ENCODE measurements around the gene UGP2. TPM values are rescaled to one million over a fixed set of nuclear protein-coding genes. Genes with fewer than 3 reads are reported as not detected.

UGP2 gene
- total and polyA plus RNA-seq, 4 experiments from 2014 or later: 77.6 to 224 (median 115) TPM

DNA sequence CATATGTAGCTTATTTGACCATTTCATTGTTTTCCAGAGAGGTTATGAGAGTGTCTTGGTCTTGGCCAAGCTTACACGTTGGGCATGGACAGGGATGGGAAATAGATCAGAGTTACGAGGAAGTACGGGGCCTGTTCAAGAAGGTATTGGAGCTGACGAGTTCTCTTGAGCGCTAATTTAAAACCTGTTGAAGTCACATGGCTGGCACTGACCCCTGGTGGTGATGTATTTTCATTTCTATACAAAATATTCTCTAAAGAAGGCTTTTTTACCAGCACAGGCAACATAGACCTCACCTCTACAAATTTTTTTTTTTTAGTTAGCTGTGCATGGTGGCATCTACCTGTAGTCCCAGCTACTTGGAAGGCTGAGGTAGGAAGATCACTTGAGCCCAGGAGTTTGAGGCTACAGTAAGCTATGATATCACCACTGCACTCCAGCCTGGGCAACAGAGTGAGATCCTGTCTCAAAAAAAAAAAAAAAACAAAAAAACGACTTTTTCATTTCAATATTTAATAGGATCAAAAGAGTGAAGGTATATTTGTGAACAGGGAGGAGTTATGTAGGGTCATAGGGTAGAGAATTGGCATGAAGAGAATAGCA is 19.6 kb downstream of the UGP2 start:
- Histone ChIP-seq H3K4me1 (ENCODE audit: insufficient read depth, low read length) (peaks cover 23% of the 10 kb centered on the region), H3K4me3 (ENCODE audit: low read length in 2 of 2) (no peak overlapping the region), H3K27ac (ENCODE audit: low read depth, low read length) (no peak overlapping the region), H3K27me3 (ENCODE audit: insufficient read depth, low read length) (no peaks in the 10 kb centered on the region), H3K36me3 (ENCODE audit: insufficient read depth, low read length) (peaks cover 15% of the 10 kb centered on the region), H3K9me3 (ENCODE audit: control insufficient read depth in 1 of 2, low read length in 2 of 2) (no peaks in the 10 kb centered on the region)
- H3K4me1 Mint-ChIP-seq: peaks cover 26 to 40% (median 29%) of the 10 kb centered on the region in 4 donors
- no peak overlapping the region for H3K4me3 Mint-ChIP-seq
- H3K27me3 Mint-ChIP-seq: no peaks in the 10 kb centered on the region
- POLR2A ChIA-PET (ENCODE audit: partially characterized antibody): interaction anchor here (1.0 to 10.7 kb wide), 4 partner anchors 20 to 273 kb away, joined by 3 to 113 read pairs (median 4); partner anchors contain the start of genes MDH1, UGP2 and WDPCP
- peak overlapping the region in 6 of 7 donors; percentile 10 to 78 (median 37) for H3K27ac Mint-ChIP-seq
- H3K36me3 Mint-ChIP-seq: peaks cover 39 to 57% of the 10 kb centered on the region in 2 donors
- no peaks in the 10 kb centered on the region for H3K9me3 Mint-ChIP-seq
- intact Hi-C loops (cut with micrococcal nuclease): loop anchor here (1.0 to 5.0 kb wide), 5 partner anchors 21 to 1404 kb away; partner anchors contain the start of genes MDH1 and WDPCP
- CTCF ChIA-PET (ENCODE audit: partially characterized antibody): interaction anchor here (0.6 to 9.0 kb wide), 32 partner anchors 9 to 1138 kb away, joined by 3 to 111 read pairs (median 4); partner anchors contain the start of genes MDH1, UGP2 and WDPCP
- DNase-seq: peak; percentile 65 to 73 (median 67)

DNA sequence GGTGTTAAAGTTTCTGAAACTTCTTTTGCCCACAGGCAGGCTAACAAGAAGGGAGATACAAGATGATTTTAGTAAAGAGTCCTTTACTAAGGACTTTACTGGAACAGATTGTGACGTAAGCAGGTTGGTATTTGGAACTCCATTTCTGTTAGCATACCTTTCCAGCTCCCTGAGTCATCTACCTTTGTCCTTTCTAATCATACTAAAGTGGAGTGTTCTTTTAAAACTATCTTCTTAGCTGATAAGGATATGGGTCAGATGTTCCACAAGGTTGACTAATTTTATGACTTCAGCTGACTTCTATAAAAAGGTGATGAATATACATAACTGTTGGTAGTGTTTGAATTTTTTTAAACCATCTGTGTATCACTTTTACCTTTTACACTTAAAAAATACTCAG is 21.1 kb downstream of the UGP2 start:
- ChIA-PET CTCF (ENCODE audit: partially characterized antibody) (interaction anchor here (1.3 to 9.0 kb wide), 6 partner anchors 10 to 172 kb away, joined by 6 to 111 read pairs (median 20); partner anchors contain the start of gene UGP2), POLR2A (ENCODE audit: partially characterized antibody) (interaction anchor here (1.8 kb wide), 1 partner anchor 22 kb away, joined by 9 read pairs; the partner anchor contains the start of gene UGP2)
- no peaks in the 10 kb centered on the region for H3K9me3 ChIP-seq (ENCODE audit: control insufficient read depth in 1 of 2, low read length in 2 of 2)
- H3K27me3 ChIP-seq (ENCODE audit: insufficient read depth, low read length): no peaks in the 10 kb centered on the region
- intact Hi-C loops (cut with micrococcal nuclease): loop anchor here (5.0 kb wide), 1 partner anchor 1406 kb away; no protein-coding TSS in a partner anchor
- no peak for DNase-seq
- Mint-ChIP-seq H3K4me3 (no peak overlapping the region), H3K4me1 (peaks cover 25 to 39% (median 27%) of the 10 kb centered on the region in 4 donors), H3K27me3 (no peaks in the 10 kb centered on the region), H3K36me3 (peaks cover 31 to 56% of the 10 kb centered on the region in 2 donors), H3K27ac (no peak overlapping the region), H3K9me3 (no peaks in the 10 kb centered on the region)
- peaks cover 15% of the 10 kb centered on the region for H3K4me1 ChIP-seq (ENCODE audit: insufficient read depth, low read length)
- H3K27ac ChIP-seq (ENCODE audit: low read depth, low read length): no peak overlapping the region
- H3K36me3 ChIP-seq (ENCODE audit: insufficient read depth, low read length): peaks cover 12% of the 10 kb centered on the region
- H3K4me3 ChIP-seq (ENCODE audit: low read length in 2 of 2): no peak overlapping the region

DNA sequence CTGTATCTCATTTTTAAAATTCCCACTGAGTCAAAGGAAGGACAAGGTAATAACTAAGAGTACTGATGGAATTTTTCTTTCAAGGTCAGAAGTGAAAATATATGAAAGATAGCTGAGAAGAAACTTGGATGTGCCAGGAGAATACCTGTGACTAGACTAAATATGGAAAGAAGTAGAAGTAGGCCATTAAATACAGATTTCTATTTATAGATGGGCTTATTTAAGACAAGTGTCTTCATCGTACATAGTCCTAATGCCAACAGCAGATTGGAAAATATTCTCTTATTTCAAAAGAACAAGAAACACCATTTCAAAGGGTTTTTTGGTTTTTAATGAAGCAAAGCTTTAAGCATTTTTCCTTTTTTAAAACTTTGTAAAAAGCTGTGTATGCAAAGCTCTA is 22.0 kb downstream of the UGP2 start:
- CTCF ChIA-PET (ENCODE audit: partially characterized antibody): interaction anchor here (0.8 to 3.4 kb wide), 7 partner anchors 13 to 173 kb away, joined by 3 to 22 read pairs (median 5); partner anchors contain the start of gene UGP2

GRCh38 chr2:63865159-63865799 is 23.6 kb downstream of the UGP2 start:
- POLR2A ChIA-PET (ENCODE audit: partially characterized antibody): interaction anchor here (1.1 to 2.3 kb wide), 2 partner anchors 10 to 24 kb away, joined by 3 to 15 read pairs; partner anchors contain the start of gene UGP2

More for the DNA sequence above, 22.0 kb downstream of the UGP2 start:
- Mint-ChIP-seq H3K27ac (no peak overlapping the region), H3K27me3 (no peaks in the 10 kb centered on the region), H3K36me3 (peaks cover 30 to 58% of the 10 kb centered on the region in 2 donors), H3K9me3 (no peaks in the 10 kb centered on the region), H3K4me3 (no peak overlapping the region), H3K4me1 (peaks cover 24 to 39% (median 27%) of the 10 kb centered on the region in 4 donors)
- peaks cover 8% of the 10 kb centered on the region for H3K36me3 ChIP-seq (ENCODE audit: insufficient read depth, low read length)
- H3K27ac ChIP-seq (ENCODE audit: low read depth, low read length): no peak overlapping the region
- intact Hi-C loops (cut with micrococcal nuclease): loop anchor here (5.0 kb wide), 1 partner anchor 1406 kb away; no protein-coding TSS in a partner anchor
- H3K27me3 ChIP-seq (ENCODE audit: insufficient read depth, low read length): no peaks in the 10 kb centered on the region
- DNase-seq: no peak
- H3K9me3 ChIP-seq (ENCODE audit: control insufficient read depth in 1 of 2, low read length in 2 of 2): no peaks in the 10 kb centered on the region
- no peak overlapping the region for H3K4me3 ChIP-seq (ENCODE audit: low read length in 2 of 2)
- peaks cover 15% of the 10 kb centered on the region for H3K4me1 ChIP-seq (ENCODE audit: insufficient read depth, low read length)
- POLR2A ChIA-PET (ENCODE audit: partially characterized antibody): interaction anchor here (1.8 kb wide), 1 partner anchor 23 kb away, joined by 9 read pairs; the partner anchor contains the start of gene UGP2

DNA sequence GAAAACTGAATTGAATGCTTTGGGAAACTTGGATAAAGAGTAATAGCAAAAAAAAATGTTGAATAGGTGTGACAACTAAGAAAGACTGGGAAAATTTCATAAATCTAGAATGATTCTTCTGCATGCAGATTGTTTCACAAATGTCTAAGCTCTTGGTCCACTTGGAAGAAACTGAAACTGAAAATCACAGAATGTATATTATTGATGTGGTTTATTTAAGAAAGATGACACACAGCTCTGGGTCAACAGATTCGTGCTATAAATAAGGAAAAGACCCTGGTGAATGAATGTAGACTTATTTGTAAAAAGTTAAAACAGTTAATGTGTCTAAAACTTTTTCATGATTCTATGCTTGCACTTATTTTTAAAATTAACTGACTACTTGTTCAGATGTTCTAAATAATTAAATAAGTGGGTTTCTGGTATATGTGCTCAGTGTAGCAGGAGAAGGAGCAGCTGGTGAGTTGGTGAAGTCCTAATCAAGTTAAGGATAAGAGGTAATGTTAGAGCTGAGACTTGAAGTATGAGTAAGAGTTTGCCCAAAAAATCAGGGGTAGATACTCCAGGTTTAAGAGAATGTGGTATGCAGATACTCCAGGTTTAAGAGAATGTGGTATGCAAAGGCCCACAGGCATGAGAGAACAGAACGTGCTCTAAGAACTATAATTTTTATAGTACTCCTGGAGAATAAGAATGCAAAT is 24.5 kb downstream of the UGP2 start:
- intact Hi-C loops (cut with micrococcal nuclease): no loop called here
- peaks cover 26 to 53% of the 10 kb centered on the region in 2 donors for H3K36me3 Mint-ChIP-seq
- Histone ChIP-seq H3K27ac (ENCODE audit: low read depth, low read length) (no peak overlapping the region), H3K9me3 (ENCODE audit: control insufficient read depth in 1 of 2, low read length in 2 of 2) (no peaks in the 10 kb centered on the region), H3K27me3 (ENCODE audit: insufficient read depth, low read length) (no peaks in the 10 kb centered on the region), H3K36me3 (ENCODE audit: insufficient read depth, low read length) (peaks cover 8% of the 10 kb centered on the region), H3K4me1 (ENCODE audit: insufficient read depth, low read length) (peaks cover 15% of the 10 kb centered on the region), H3K4me3 (ENCODE audit: low read length in 2 of 2) (no peak overlapping the region)
- peak overlapping the region; percentile 30 to 89 (median 54) for H3K27ac Mint-ChIP-seq
- peak overlapping the region in 6 of 8 donors; percentile 7 to 64 (median 30) for H3K4me3 Mint-ChIP-seq
- POLR2A ChIA-PET (ENCODE audit: partially characterized antibody): interaction anchor here (0.8 to 2.3 kb wide), 3 partner anchors 9 to 277 kb away, joined by 3 to 15 read pairs (median 4); partner anchors contain the start of gene UGP2
- CTCF ChIA-PET (ENCODE audit: partially characterized antibody): interaction anchor here (0.8 to 3.4 kb wide), 7 partner anchors 8 to 173 kb away, joined by 3 to 22 read pairs (median 3); partner anchors contain the start of gene UGP2
- no peaks in the 10 kb centered on the region for H3K27me3 Mint-ChIP-seq
- no peaks in the 10 kb centered on the region for H3K9me3 Mint-ChIP-seq
- H3K4me1 Mint-ChIP-seq: peaks cover 28 to 36% (median 31%) of the 10 kb centered on the region in 4 donors
- peak in 2 of 5 donors; percentile 22 to 24 for DNase-seq

More at GRCh38 chr2:63865159-63865799, 23.6 kb downstream of the UGP2 start:
- H3K4me1 ChIP-seq (ENCODE audit: insufficient read depth, low read length): peaks cover 15% of the 10 kb centered on the region
- H3K36me3 ChIP-seq (ENCODE audit: insufficient read depth, low read length): peaks cover 8% of the 10 kb centered on the region
- H3K9me3 Mint-ChIP-seq: no peaks in the 10 kb centered on the region
- H3K27ac ChIP-seq (ENCODE audit: low read depth, low read length): no peak overlapping the region
- peaks cover 27 to 51% of the 10 kb centered on the region in 2 donors for H3K36me3 Mint-ChIP-seq
- CTCF ChIA-PET (ENCODE audit: partially characterized antibody): interaction anchor here (0.9 to 3.4 kb wide), 6 partner anchors 9 to 175 kb away, joined by 3 to 22 read pairs (median 4); no protein-coding TSS in a partner anchor
- DNase-seq: no peak
- H3K27ac Mint-ChIP-seq: peak overlapping the region in 5 of 7 donors; percentile 6 to 73 (median 29)
- H3K4me1 Mint-ChIP-seq: peaks cover 28 to 39% (median 32%) of the 10 kb centered on the region in 4 donors
- no peaks in the 10 kb centered on the region for H3K9me3 ChIP-seq (ENCODE audit: control insufficient read depth in 1 of 2, low read length in 2 of 2)
- H3K27me3 Mint-ChIP-seq: no peaks in the 10 kb centered on the region
- intact Hi-C loops (cut with micrococcal nuclease): no loop called here
- no peak overlapping the region for H3K4me3 ChIP-seq (ENCODE audit: low read length in 2 of 2)
- no peaks in the 10 kb centered on the region for H3K27me3 ChIP-seq (ENCODE audit: insufficient read depth, low read length)
- H3K4me3 Mint-ChIP-seq: peak overlapping the region in 2 of 8 donors; percentile 41 to 64

DNA sequence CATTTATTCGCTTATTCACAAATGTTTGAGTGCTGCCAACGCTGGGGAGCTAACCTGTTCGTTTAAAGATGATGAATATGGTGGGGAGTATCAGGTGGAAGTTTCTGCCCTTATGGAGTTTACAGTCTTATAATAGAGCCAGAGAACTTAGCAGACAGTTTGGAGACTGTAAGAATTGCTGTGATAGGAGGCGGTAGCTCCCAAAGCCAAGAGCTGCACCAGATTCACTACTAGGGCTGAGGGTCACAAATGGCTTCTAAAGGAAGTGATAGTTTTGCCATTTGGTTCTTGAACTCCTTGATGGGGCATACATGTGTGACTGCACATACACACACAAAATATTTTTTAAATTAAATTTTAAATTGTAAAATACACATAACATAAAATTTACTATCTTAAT is 29.0 kb downstream of the UGP2 start:
- Mint-ChIP-seq H3K9me3 (peaks cover 0 to 2% (median 0%) of the 10 kb centered on the region in 8 donors), H3K4me3 (no peak overlapping the region), H3K27me3 (no peaks in the 10 kb centered on the region), H3K4me1 (peaks cover 38 to 54% (median 44%) of the 10 kb centered on the region in 4 donors), H3K36me3 (peaks cover 41 to 55% of the 10 kb centered on the region in 2 donors), H3K27ac (no peak overlapping the region)
- Histone ChIP-seq H3K4me3 (ENCODE audit: low read length in 2 of 2) (no peak overlapping the region), H3K4me1 (ENCODE audit: insufficient read depth, low read length) (peaks cover 19% of the 10 kb centered on the region), H3K27me3 (ENCODE audit: insufficient read depth, low read length) (no peaks in the 10 kb centered on the region), H3K9me3 (ENCODE audit: control insufficient read depth in 1 of 2, low read length in 2 of 2) (no peaks in the 10 kb centered on the region), H3K27ac (ENCODE audit: low read depth, low read length) (no peak overlapping the region), H3K36me3 (ENCODE audit: insufficient read depth, low read length) (no peaks in the 10 kb centered on the region)
- intact Hi-C loops (cut with micrococcal nuclease): no loop called here
- DNase-seq: no peak
- CTCF ChIA-PET (ENCODE audit: partially characterized antibody): no interaction called here
- POLR2A ChIA-PET (ENCODE audit: partially characterized antibody): no interaction called here
